Stomach (tissue), 4 donors: Measurements from ENCODE around the gene NEDD4L.

ENCODE experiments used
- POLR2A ChIP-seq, 4 donors: fragments of 450-650 bp; IDR thresholded peaks; one replicate each; pipeline ENCODE4 v1.6.1; 2016; ENCODE audit warnings: antibody characterized with exemption in 4 of 4, control low read depth in 2 of 4, mild to moderate bottlenecking in 1 of 4, moderate library complexity in 1 of 4
- POLR2AphosphoS5 ChIP-seq, 3 donors: sonication (generic); formaldehyde crosslinking; IDR thresholded peaks; one replicate each; pipeline ENCODE4 v1.6.1; 2016; ENCODE audit warnings: antibody characterized with exemption in 3 of 3

- TF ChIP-seq POLR2AphosphoS5 (IDR thresholded peaks at IDR 0.05) (no peak), POLR2A (IDR thresholded peaks at IDR 0.05) (no peak)
Observed at GRCh38 chr18:58353581-58353980, 309.6 kb downstream of the NEDD4L start.
